ENCODE results near the gene SATB2. TPM values are rescaled to one million over a fixed set of nuclear protein-coding genes. Genes with fewer than 3 reads are reported as not detected.

The SATB2 gene
- total and polyA plus RNA-seq, 2 donors from 2014 or later = 1.3 to 17.5 TPM

- no peaks in the 10 kb centered on the region for H3K4me1 ChIP-seq (ENCODE audit: control insufficient read depth in 2 of 3, insufficient read depth in 2 of 3, low read depth in 1 of 3, low read length in 3 of 3)
- no peak overlapping the region for H3K4me3 ChIP-seq (ENCODE audit: low read length in 3 of 3)
- H3K9me3 ChIP-seq (ENCODE audit: control insufficient read depth in 2 of 3, insufficient read depth in 1 of 3, low read length in 3 of 3) = no peaks in the 10 kb centered on the region
- H3K27me3 ChIP-seq (ENCODE audit: control insufficient read depth, insufficient read depth, low read length) = no peaks in the 10 kb centered on the region
- H3K27ac ChIP-seq (ENCODE audit: low read depth in 2 of 2, low read length in 2 of 2) = no peak overlapping the region
- H3K36me3 ChIP-seq (ENCODE audit: control insufficient read depth in 2 of 3, insufficient read depth in 3 of 3, low read length in 3 of 3) = no peaks in the 10 kb centered on the region
- intact Hi-C loops (cut with DNase I) = loop anchor here (10.0 kb wide), 1 partner anchor 1174 kb away; no protein-coding TSS in a partner anchor
- no peak for FAIRE-seq
- peak in 4 of 5 donors; percentile 59 to 79 (median 67) for DNase-seq
- H3K9ac ChIP-seq (ENCODE audit: low read length in 3 of 3) = no peak overlapping the region
- peak; percentile 66 for TF ChIP-seq CTCF (IDR thresholded peaks at IDR 0.05; ENCODE audit: borderline replicate concordance, extremely low read depth, insufficient read depth)
Observed at GRCh38 chr2:199488772-199489400, 31.1 kb upstream of the SATB2 start.

DNA sequence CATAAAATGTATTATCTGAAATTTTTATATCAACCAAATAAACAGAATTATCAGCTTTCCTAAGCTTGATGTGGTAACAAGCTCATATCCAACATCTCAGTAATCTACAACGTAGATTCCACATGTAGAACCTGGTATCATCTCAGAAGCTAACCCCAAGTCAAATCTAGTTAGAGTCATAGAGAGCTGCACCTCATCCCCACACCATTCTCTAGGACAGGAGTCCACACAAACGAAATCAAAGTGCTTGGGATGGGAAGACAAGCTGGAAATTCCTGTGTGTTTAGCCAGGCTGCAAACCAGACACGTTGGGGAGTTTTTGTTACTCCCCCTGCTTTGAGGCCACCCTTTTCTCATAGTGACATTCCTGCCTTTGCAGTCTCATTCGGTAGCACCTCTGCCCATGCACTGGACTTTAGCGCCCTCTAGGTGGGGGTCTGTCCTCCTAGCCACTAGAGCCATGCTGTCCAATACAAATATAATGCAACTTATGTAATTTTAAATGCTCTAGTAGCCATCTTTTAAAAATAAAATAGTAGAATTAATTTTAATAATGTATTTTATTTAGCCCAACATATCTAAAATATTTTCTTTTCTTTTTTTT, 28.1 kb upstream of the SATB2 start:
- intact Hi-C loops (cut with DNase I) = loop anchor here (10.0 kb wide), 1 partner anchor 1171 kb away; no protein-coding TSS in a partner anchor
- H3K27ac ChIP-seq (ENCODE audit: low read depth in 2 of 2, low read length in 2 of 2) = no peak overlapping the region
- H3K27me3 ChIP-seq (ENCODE audit: control insufficient read depth, insufficient read depth, low read length) = no peaks in the 10 kb centered on the region
- peak; percentile 66 for TF ChIP-seq CTCF (IDR thresholded peaks at IDR 0.05; ENCODE audit: borderline replicate concordance, extremely low read depth, insufficient read depth)
- no peak overlapping the region for H3K9ac ChIP-seq (ENCODE audit: low read length in 3 of 3)
- no peak overlapping the region for H3K4me3 ChIP-seq (ENCODE audit: low read length in 3 of 3)
- DNase-seq (peak in 4 of 5 donors; percentile 63 to 79 (median 76)), FAIRE-seq (no peak)
- H3K9me3 ChIP-seq (ENCODE audit: control insufficient read depth in 2 of 3, insufficient read depth in 1 of 3, low read length in 3 of 3) = no peaks in the 10 kb centered on the region
- H3K4me1 ChIP-seq (ENCODE audit: control insufficient read depth in 2 of 3, insufficient read depth in 2 of 3, low read depth in 1 of 3, low read length in 3 of 3) = no peaks in the 10 kb centered on the region
- no peaks in the 10 kb centered on the region for H3K36me3 ChIP-seq (ENCODE audit: control insufficient read depth in 2 of 3, insufficient read depth in 3 of 3, low read length in 3 of 3)

GRCh38 chr2:199484927-199485326, 27.2 kb upstream of the SATB2 start:
- Histone ChIP-seq H3K4me1 (ENCODE audit: control insufficient read depth in 2 of 3, insufficient read depth in 2 of 3, low read depth in 1 of 3, low read length in 3 of 3) (no peaks in the 10 kb centered on the region), H3K27me3 (ENCODE audit: control insufficient read depth, insufficient read depth, low read length) (no peaks in the 10 kb centered on the region), H3K9ac (ENCODE audit: low read length in 3 of 3) (no peak overlapping the region), H3K9me3 (ENCODE audit: control insufficient read depth in 2 of 3, insufficient read depth in 1 of 3, low read length in 3 of 3) (no peaks in the 10 kb centered on the region), H3K27ac (ENCODE audit: low read depth in 2 of 2, low read length in 2 of 2) (no peak overlapping the region), H3K36me3 (ENCODE audit: control insufficient read depth in 2 of 3, insufficient read depth in 3 of 3, low read length in 3 of 3) (no peaks in the 10 kb centered on the region), H3K4me3 (ENCODE audit: low read length in 3 of 3) (no peak overlapping the region)
- DNase-seq = no peak
- FAIRE-seq = no peak
- TF ChIP-seq CTCF (IDR thresholded peaks at IDR 0.05; ENCODE audit: borderline replicate concordance, extremely low read depth, insufficient read depth) = no peak
- intact Hi-C loops (cut with DNase I) = loop anchor here (10.0 kb wide), 1 partner anchor 1170 kb away; no protein-coding TSS in a partner anchor

All from kidney (tissue), 14 donors.